T-cell (primary cell): ENCODE measurements around the gene ORC5. TPM values are rescaled to one million over a fixed set of nuclear protein-coding genes. Genes with fewer than 3 reads are reported as not detected.

ENCODE experiments used
- ATAC-seq, 4 experiments: fragments of 200-7000 bp in 3 of 4; fragments of 150-1000 bp in 1 of 4; cut with Tn5 transposase; replicated peaks in 1 of 4; 1 replicate in 3 of 4; 2 replicates in 1 of 4; pipeline ENCODE4 v1.10.0; 2021; ENCODE audit warnings: moderate library complexity in 3 of 4, mild to moderate bottlenecking in 2 of 4, moderate number of reproducible peaks in 1 of 4
- CTCF ChIA-PET, 2 donors: fragments of 300-600 bp; sonication (Branson Sonifier 250); formaldehyde crosslinking; loops; one replicate each; lab custom pipeline; 2022; ENCODE audit warnings: antibody characterized with exemption in 2 of 2; lab: Charles Lee
- POLR2A ChIA-PET, 2 donors: fragments of 300-600 bp; sonication (Branson Sonifier 250); formaldehyde crosslinking; loops; one replicate each; lab custom pipeline; 2022; ENCODE audit warnings: antibody characterized with exemption in 2 of 2; lab: Charles Lee
- DNase-seq, 35 experiments: peaks; one replicate each; pipeline versions ENCODE4 v3.0.0 to v3.0.0-alpha.2; 2013 to 2023
- H3K27ac ChIP-seq: one replicate; pipeline ENCODE4 v1.5.1; 2013; ENCODE audit warnings: low read length
- H3K27me3 ChIP-seq, 2 experiments: replicated peaks in 1 of 2; 1 replicate in 1 of 2; 2 replicates in 1 of 2; pipeline versions ENCODE4 v1.6.1 to v1.7.0; 2013; ENCODE audit warnings: low read length in 1 of 2, mixed read lengths in 1 of 2; ENCODE audit not compliant: control insufficient read depth in 2 of 2, insufficient read depth in 2 of 2; ENCODE audit errors: extremely low read depth in 1 of 2
- H3K36me3 ChIP-seq, 2 donors: 1 replicate in 1 of 2; 2 replicates in 1 of 2; pipeline versions ENCODE4 v1.6.1 to v1.7.0; 2013; ENCODE audit warnings: low read length in 1 of 2; ENCODE audit not compliant: control insufficient read depth in 2 of 2, insufficient read depth in 1 of 2; ENCODE audit errors: extremely low read depth in 1 of 2
- H3K4me1 ChIP-seq, 2 experiments: 1 replicate in 1 of 2; 2 replicates in 1 of 2; pipeline versions ENCODE4 v1.6.1 to v1.7.0; 2013; ENCODE audit warnings: low read length in 2 of 2, mixed read lengths in 1 of 2; ENCODE audit not compliant: insufficient read depth in 2 of 2, control insufficient read depth in 1 of 2; ENCODE audit errors: extremely low read depth in 1 of 2
- H3K4me3 ChIP-seq, 2 donors: 1 replicate in 1 of 2; 2 replicates in 1 of 2; pipeline versions ENCODE4 v1.5.1 to v1.7.0; 2013; ENCODE audit warnings: mild to moderate bottlenecking in 2 of 2, low read length in 1 of 2, moderate library complexity in 1 of 2; ENCODE audit not compliant: control insufficient read depth in 1 of 2; ENCODE audit errors: extremely low read depth in 1 of 2
- H3K9me3 ChIP-seq: 2 replicates; pipeline ENCODE4 v1.7.0; 2013
- H3K27ac Mint-ChIP-seq, 2 donors: one replicate each; pipeline ENCODE4 v1.8.0; 2020 to 2021; ENCODE audit warnings: mild to moderate bottlenecking in 2 of 2, mixed read lengths in 2 of 2
- H3K27me3 Mint-ChIP-seq, 2 donors: one replicate each; pipeline ENCODE4 v1.8.0; 2021 to 2022; ENCODE audit warnings: mixed read lengths in 2 of 2
- H3K36me3 Mint-ChIP-seq: one replicate; pipeline ENCODE4 v1.8.0; 2021; ENCODE audit warnings: mixed read lengths
- H3K4me1 Mint-ChIP-seq, 3 donors: one replicate each; pipeline ENCODE4 v1.8.0; 2020 to 2022; ENCODE audit warnings: mixed read lengths in 3 of 3, mild to moderate bottlenecking in 1 of 3
- H3K4me3 Mint-ChIP-seq, 3 donors: one replicate each; pipeline ENCODE4 v1.8.0; 2020 to 2022; ENCODE audit warnings: mild to moderate bottlenecking in 3 of 3, mixed read lengths in 3 of 3, moderate library complexity in 3 of 3
- H3K9me3 Mint-ChIP-seq, 3 donors: one replicate each; pipeline ENCODE4 v1.8.0; 2020 to 2022; ENCODE audit warnings: mixed read lengths in 3 of 3
- WGBS: methylation state at CpG from one replicate; pipeline ENCODE4 v1.1.5; 2013; ENCODE audit warnings: missing lambda C conversion rate; ENCODE audit not compliant: insufficient coverage; 5-methylcytosine and 5-hydroxymethylcytosine counted together
- total RNA-seq, 35 experiments: library from RNA in 6 of 35; stranded (reverse) in 6 of 35; fragments of 120-200 nt in 1 of 35; gene quantifications; one replicate each; pipeline versions ENCODE4 v1.2.1 to v1.2.4 and lab custom pipeline; 2013 to 2026

Gene ORC5
- total RNA-seq, 5 donors from 2014 or later (not counting 1 experiment from before 2014, with no cell fraction given), result 10.4 to 26.9 (median 25.3) TPM

DNA sequence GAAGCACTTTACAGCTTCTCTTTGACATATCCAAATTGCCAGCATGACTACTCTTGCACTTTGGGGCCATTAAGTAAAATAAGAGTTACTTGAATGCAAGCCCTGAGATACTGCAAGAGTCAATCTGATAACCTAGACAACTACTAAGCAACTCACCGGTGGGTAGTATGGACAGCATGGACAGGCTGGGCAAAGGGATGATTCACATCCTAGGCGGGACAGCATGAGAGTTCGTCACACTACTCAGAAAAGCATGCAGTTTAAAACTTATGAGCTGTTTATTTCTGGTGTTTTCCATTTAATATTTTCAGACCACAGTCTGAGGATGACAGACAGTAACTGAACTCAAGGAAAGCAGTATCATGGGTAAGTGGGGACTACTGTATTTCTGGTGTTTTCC, 84.0 kb downstream of the ORC5 start:
- H3K9me3 Mint-ChIP-seq, result peaks cover 13 to 21% (median 14%) of the 10 kb centered on the region in 3 donors
- no peaks in the 10 kb centered on the region for H3K4me1 ChIP-seq
- no peaks in the 10 kb centered on the region for H3K9me3 ChIP-seq
- no peak overlapping the region for H3K4me3 ChIP-seq
- WGBS, result no CpG with 5 or more reads among the region's 3 CpGs
- no peaks in the 10 kb centered on the region for H3K27me3 ChIP-seq
- no peaks in the 10 kb centered on the region for H3K4me1 Mint-ChIP-seq
- H3K27me3 Mint-ChIP-seq, result no peaks in the 10 kb centered on the region
- H3K36me3 ChIP-seq, result peaks cover 11 to 15% of the 10 kb centered on the region in 2 donors
- no peak overlapping the region for H3K27ac Mint-ChIP-seq
- ChIA-PET CTCF (no interaction called here), POLR2A (no interaction called here)
- ATAC-seq (no peak), DNase-seq (no peak)
- peaks cover 44% of the 10 kb centered on the region for H3K36me3 Mint-ChIP-seq
- H3K4me3 Mint-ChIP-seq, result no peak overlapping the region
- H3K27ac ChIP-seq, result no peak overlapping the region

DNA sequence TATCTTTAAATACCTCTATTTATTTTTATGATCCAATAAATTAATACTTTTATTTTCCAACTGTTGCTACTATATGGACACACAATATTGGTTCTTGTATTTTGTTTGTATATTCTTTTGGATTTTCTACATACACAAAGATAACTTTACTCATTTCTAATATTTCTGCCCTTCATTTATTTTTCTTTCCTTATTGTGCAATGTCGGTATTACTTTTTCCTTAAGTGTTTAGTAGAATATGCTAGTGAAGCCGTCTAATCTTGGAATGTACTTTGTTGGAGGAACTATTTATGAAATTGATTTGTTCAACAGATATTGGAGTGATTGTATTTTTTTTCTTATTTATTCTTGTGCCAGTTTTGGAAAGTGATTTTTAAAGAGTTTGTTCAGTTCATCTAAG, 94.0 kb downstream of the ORC5 start:
- ATAC-seq, result no peak
- Mint-ChIP-seq H3K27ac (no peak overlapping the region), H3K4me1 (no peaks in the 10 kb centered on the region), H3K4me3 (no peak overlapping the region), H3K27me3 (peaks cover 3 to 4% of the 10 kb centered on the region in 2 donors), H3K36me3 (no peaks in the 10 kb centered on the region), H3K9me3 (no peaks in the 10 kb centered on the region)
- Histone ChIP-seq H3K27ac (no peak overlapping the region), H3K4me3 (no peak overlapping the region), H3K9me3 (no peaks in the 10 kb centered on the region), H3K27me3 (no peaks in the 10 kb centered on the region), H3K4me1 (no peaks in the 10 kb centered on the region), H3K36me3 (no peaks in the 10 kb centered on the region)
- CTCF ChIA-PET, result no interaction called here
- POLR2A ChIA-PET, result no interaction called here
- no CpG with 5 or more reads among the region's 2 CpGs for WGBS
- no peak for DNase-seq

DNA sequence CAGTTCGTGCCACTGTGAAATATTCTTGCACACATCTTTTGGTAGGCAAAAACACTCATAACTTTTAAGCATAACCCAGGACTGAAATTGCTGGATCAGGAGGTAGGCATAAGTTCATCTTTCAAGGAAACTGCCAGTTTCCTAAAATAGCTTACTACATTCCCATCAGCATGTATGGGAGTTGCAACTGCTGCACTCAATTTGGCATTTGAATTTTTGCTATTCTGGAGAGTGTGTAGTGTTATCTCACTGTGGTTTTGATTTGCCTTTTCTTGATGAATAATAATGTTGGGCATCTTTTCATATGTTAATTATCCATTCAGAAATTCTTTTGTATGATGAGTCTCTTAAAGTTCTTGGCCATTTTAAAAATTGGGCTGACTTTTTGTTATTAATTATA, 95.2 kb downstream of the ORC5 start:
- Mint-ChIP-seq H3K27ac (no peak overlapping the region), H3K4me3 (no peak overlapping the region), H3K27me3 (peaks cover 3 to 6% of the 10 kb centered on the region in 2 donors), H3K9me3 (no peaks in the 10 kb centered on the region), H3K36me3 (no peaks in the 10 kb centered on the region), H3K4me1 (no peaks in the 10 kb centered on the region)
- WGBS, result no CpG with 5 or more reads among the region's 1 CpG
- ATAC-seq (no peak), DNase-seq (no peak)
- H3K4me3 ChIP-seq, result no peak overlapping the region
- POLR2A ChIA-PET, result no interaction called here
- CTCF ChIA-PET, result interaction anchor here in 1 of 2 donors (1.0 kb wide), 1 partner anchor 23 kb away, joined by 3 read pairs; no protein-coding TSS in a partner anchor
- H3K36me3 ChIP-seq, result no peaks in the 10 kb centered on the region
- H3K27ac ChIP-seq, result no peak overlapping the region
- H3K9me3 ChIP-seq, result no peaks in the 10 kb centered on the region
- no peaks in the 10 kb centered on the region for H3K27me3 ChIP-seq
- H3K4me1 ChIP-seq, result no peaks in the 10 kb centered on the region

DNA sequence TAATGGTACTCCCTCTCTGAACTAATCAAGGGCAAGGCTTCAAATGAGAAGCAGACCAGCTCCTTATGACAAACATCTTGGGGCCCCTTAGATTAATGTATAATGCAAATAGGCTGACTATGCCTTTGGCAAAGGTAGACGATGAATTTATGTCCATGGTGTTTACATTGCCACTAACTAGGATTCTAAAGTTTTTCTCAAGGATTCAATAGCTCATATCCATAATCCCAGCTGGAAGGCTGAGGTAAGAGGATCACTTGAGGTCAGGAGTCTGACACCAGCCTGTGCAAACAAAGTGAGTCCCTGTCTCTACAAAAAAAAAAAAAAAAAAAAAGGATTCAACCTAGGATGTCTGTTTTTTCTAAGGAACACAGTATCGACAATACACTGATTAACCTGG, 96.5 kb downstream of the ORC5 start:
- ChIA-PET POLR2A (no interaction called here), CTCF (no interaction called here)
- H3K4me1 ChIP-seq, result no peaks in the 10 kb centered on the region
- no peaks in the 10 kb centered on the region for H3K4me1 Mint-ChIP-seq
- no peak overlapping the region for H3K27ac ChIP-seq
- no peak for ATAC-seq
- H3K36me3 Mint-ChIP-seq, result no peaks in the 10 kb centered on the region
- H3K27me3 Mint-ChIP-seq, result peaks cover 3 to 6% of the 10 kb centered on the region in 2 donors
- H3K9me3 Mint-ChIP-seq, result no peaks in the 10 kb centered on the region
- WGBS, result no CpG with 5 or more reads among the region's 2 CpGs
- H3K9me3 ChIP-seq, result no peaks in the 10 kb centered on the region
- H3K27ac Mint-ChIP-seq, result no peak overlapping the region
- no peak for DNase-seq
- no peaks in the 10 kb centered on the region for H3K27me3 ChIP-seq
- H3K36me3 ChIP-seq, result no peaks in the 10 kb centered on the region
- H3K4me3 Mint-ChIP-seq, result no peak overlapping the region
- H3K4me3 ChIP-seq, result no peak overlapping the region

GRCh38 chr7:104106108-104106905, 101.5 kb downstream of the ORC5 start:
- ChIA-PET POLR2A (interaction anchor here in 1 of 2 donors (0.6 kb wide), 1 partner anchor 20 kb away, joined by 3 read pairs; no protein-coding TSS in a partner anchor), CTCF (no interaction called here)
- H3K4me3 Mint-ChIP-seq, result no peak overlapping the region
- DNase-seq (no peak), ATAC-seq (no peak)
- Histone ChIP-seq H3K9me3 (no peaks in the 10 kb centered on the region), H3K4me3 (no peak overlapping the region), H3K27ac (no peak overlapping the region), H3K36me3 (no peaks in the 10 kb centered on the region), H3K4me1 (no peaks in the 10 kb centered on the region), H3K27me3 (peaks cover 0 to under 1% of the 10 kb centered on the region in 2 experiments)
- no peaks in the 10 kb centered on the region for H3K36me3 Mint-ChIP-seq
- WGBS, result no CpG with 5 or more reads among the region's 3 CpGs
- no peaks in the 10 kb centered on the region for H3K9me3 Mint-ChIP-seq
- H3K4me1 Mint-ChIP-seq, result no peaks in the 10 kb centered on the region
- peaks cover 3 to 9% of the 10 kb centered on the region in 2 donors for H3K27me3 Mint-ChIP-seq
- no peak overlapping the region for H3K27ac Mint-ChIP-seq

DNA sequence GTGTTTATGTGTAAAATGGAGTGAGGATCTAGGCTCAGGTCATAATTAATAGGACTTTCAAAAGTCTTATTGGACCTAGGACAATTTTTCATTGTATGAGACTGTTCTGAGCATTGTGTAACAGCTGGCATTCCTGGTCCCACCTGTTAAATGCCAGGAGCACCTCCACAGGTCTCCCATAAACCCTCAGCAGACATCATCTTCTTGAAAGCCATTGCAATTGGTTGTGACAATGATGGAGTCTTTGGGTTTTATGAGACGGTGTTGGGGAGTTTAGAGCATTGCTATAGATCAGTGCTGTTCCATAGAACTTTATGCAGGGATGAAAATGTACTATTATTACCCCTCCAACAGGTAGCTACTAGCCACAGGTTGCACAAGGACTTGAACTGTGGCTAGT, 108.9 kb downstream of the ORC5 start:
- H3K9me3 Mint-ChIP-seq, result no peaks in the 10 kb centered on the region
- Histone ChIP-seq H3K4me3 (no peak overlapping the region), H3K4me1 (no peaks in the 10 kb centered on the region), H3K27ac (no peak overlapping the region), H3K36me3 (no peaks in the 10 kb centered on the region), H3K9me3 (no peaks in the 10 kb centered on the region), H3K27me3 (peaks cover 0 to 3% of the 10 kb centered on the region in 2 experiments)
- H3K36me3 Mint-ChIP-seq, result no peaks in the 10 kb centered on the region
- DNase-seq (no peak), ATAC-seq (no peak)
- no CpG with 5 or more reads among the region's 1 CpG for WGBS
- no peak overlapping the region for H3K27ac Mint-ChIP-seq
- no peaks in the 10 kb centered on the region for H3K4me1 Mint-ChIP-seq
- H3K27me3 Mint-ChIP-seq, result peaks cover 5 to 26% of the 10 kb centered on the region in 2 donors
- H3K4me3 Mint-ChIP-seq, result no peak overlapping the region
- ChIA-PET CTCF (no interaction called here), POLR2A (no interaction called here)
